Suprapubic skin (tissue), 4 donors: ENCODE data around the gene F2RL3. TPM values are rescaled to one million over a fixed set of nuclear protein-coding genes. Genes with fewer than 3 reads are reported as not detected.
"Not testable (repeated sequence)": the region's sequence is repeated elsewhere in the genome, so short reads cannot be mapped to it uniquely, and the experiment has no call there.

Source experiments
- DNase-seq, 2 donors: peaks; one replicate each; pipeline ENCODE4 v3.0.0-alpha.2; 2019; ENCODE audit warnings: low spot score in 2 of 2
- H3K27ac ChIP-seq: fragments of 200-600 bp; sonication (generic); one replicate; pipeline ENCODE4 v1.5.1; 2019
- H3K27me3 ChIP-seq: fragments of 200-600 bp; sonication (generic); one replicate; pipeline ENCODE4 v1.5.1; 2019
- H3K36me3 ChIP-seq: fragments of 200-600 bp; sonication (generic); one replicate; pipeline ENCODE4 v1.5.1; 2019
- H3K4me1 ChIP-seq: fragments of 200-600 bp; sonication (generic); one replicate; pipeline ENCODE4 v1.5.1; 2019
- H3K4me3 ChIP-seq: fragments of 200-600 bp; sonication (generic); one replicate; pipeline ENCODE4 v1.5.1; 2019; ENCODE audit warnings: mild to moderate bottlenecking
- H3K9me3 ChIP-seq: fragments of 200-600 bp; sonication (generic); one replicate; pipeline ENCODE4 v1.5.1; 2019
- CTCF ChIP-seq, 2 donors: fragments of 200-600 bp in 1 of 2; fragments of 450-650 bp in 1 of 2; sonication (generic) in 1 of 2; IDR thresholded peaks; one replicate each; pipeline ENCODE4 v1.5.1; 2016 to 2019; ENCODE audit warnings: antibody characterized with exemption in 2 of 2, mild to moderate bottlenecking in 1 of 2, moderate library complexity in 1 of 2
- EP300 ChIP-seq: sonication (generic); formaldehyde crosslinking; IDR thresholded peaks from one replicate; pipeline ENCODE4 v1.6.1; 2017; ENCODE audit warnings: antibody characterized with exemption
- POLR2A ChIP-seq, 2 donors: fragments of 450-650 bp; IDR thresholded peaks; one replicate each; pipeline ENCODE4 v1.6.1; 2017; ENCODE audit warnings: antibody characterized with exemption in 2 of 2, mild to moderate bottlenecking in 2 of 2, moderate library complexity in 2 of 2
- POLR2AphosphoS5 ChIP-seq, 3 donors: sonication (generic); formaldehyde crosslinking; IDR thresholded peaks; one replicate each; pipeline ENCODE4 v1.6.1; 2017; ENCODE audit warnings: antibody characterized with exemption in 3 of 3
- WGBS: methylation state at CpG from one replicate; pipeline ENCODE4 v1.1.5; 2018; 5-methylcytosine and 5-hydroxymethylcytosine counted together
- total RNA-seq, 4 donors: library from RNA; depleted of rRNA; stranded (reverse); fragments of >200 nt; gene quantifications; one replicate each; pipeline ENCODE4 v1.1.0, GENCODE V29; 2016

The F2RL3 gene
- total RNA-seq, 4 donors from 2014 or later, result 0.57 to 3.9 (median 1.2) TPM

- peaks cover 6% of the 10 kb centered on the region for H3K9me3 ChIP-seq
- 100% methylated on average over 9 of the region's 10 CpGs for WGBS
- H3K36me3 ChIP-seq, result no peaks in the 10 kb centered on the region
- H3K4me3 ChIP-seq, result no peak overlapping the region
- H3K27ac ChIP-seq, result no peak overlapping the region
- no peak for TF ChIP-seq EP300
- TF ChIP-seq POLR2A (IDR thresholded peaks at IDR 0.05), result no peak
- TF ChIP-seq POLR2AphosphoS5 (IDR thresholded peaks at IDR 0.05), result no peak
- TF ChIP-seq CTCF (IDR thresholded peaks at IDR 0.05), result no peak
- no peaks in the 10 kb centered on the region for H3K4me1 ChIP-seq
- DNase-seq, result no peak
- no peaks in the 10 kb centered on the region for H3K27me3 ChIP-seq
Measured at GRCh38 chr19:16928916-16929315, 40.1 kb downstream of the F2RL3 start.

GRCh38 chr19:16930753-16931152, 42.0 kb downstream of the F2RL3 start:
- 93% methylated on average over 3 of the region's 5 CpGs for WGBS
- H3K27ac ChIP-seq, result no peak overlapping the region
- no peaks in the 10 kb centered on the region for H3K36me3 ChIP-seq
- TF ChIP-seq POLR2A (IDR thresholded peaks at IDR 0.05) (no peak), POLR2AphosphoS5 (IDR thresholded peaks at IDR 0.05) (no peak), EP300 (no peak), CTCF (IDR thresholded peaks at IDR 0.05) (no peak)
- H3K4me3 ChIP-seq, result no peak overlapping the region
- H3K4me1 ChIP-seq, result no peaks in the 10 kb centered on the region
- peaks cover 8% of the 10 kb centered on the region for H3K9me3 ChIP-seq
- DNase-seq, result no peak
- no peaks in the 10 kb centered on the region for H3K27me3 ChIP-seq

GRCh38 chr19:16931306-16931705, 42.5 kb downstream of the F2RL3 start:
- 87% methylated on average over 3 of the region's 4 CpGs for WGBS
- Histone ChIP-seq H3K9me3 (peaks cover 8% of the 10 kb centered on the region), H3K27me3 (no peaks in the 10 kb centered on the region)

GRCh38 chr19:16934489-16934888, 45.7 kb downstream of the F2RL3 start:
- H3K4me3 ChIP-seq, result no peak overlapping the region
- H3K36me3 ChIP-seq, result no peaks in the 10 kb centered on the region
- TF ChIP-seq EP300 (no peak), POLR2AphosphoS5 (IDR thresholded peaks at IDR 0.05) (no peak), CTCF (IDR thresholded peaks at IDR 0.05) (no peak), POLR2A (IDR thresholded peaks at IDR 0.05) (no peak)
- H3K27ac ChIP-seq, result no peak overlapping the region
- peaks cover 8% of the 10 kb centered on the region for H3K9me3 ChIP-seq
- DNase-seq, result no peak
- H3K4me1 ChIP-seq, result no peaks in the 10 kb centered on the region
- WGBS, result 100% methylated on average over 1 of the region's 1 CpG
- no peaks in the 10 kb centered on the region for H3K27me3 ChIP-seq

More at GRCh38 chr19:16931306-16931705, 42.5 kb downstream of the F2RL3 start:
- Histone ChIP-seq H3K36me3 (no peaks in the 10 kb centered on the region), H3K4me1 (no peaks in the 10 kb centered on the region), H3K27ac (no peak overlapping the region), H3K4me3 (no peak overlapping the region)
- no peak for TF ChIP-seq CTCF (IDR thresholded peaks at IDR 0.05)
- no peak for TF ChIP-seq EP300
- TF ChIP-seq POLR2A (IDR thresholded peaks at IDR 0.05), result no peak
- no peak for TF ChIP-seq POLR2AphosphoS5 (IDR thresholded peaks at IDR 0.05)
- no peak for DNase-seq

- Histone ChIP-seq H3K27me3 (no peaks in the 10 kb centered on the region), H3K4me1 (no peaks in the 10 kb centered on the region), H3K27ac (no peak overlapping the region), H3K9me3 (peaks cover 8% of the 10 kb centered on the region), H3K4me3 (no peak overlapping the region), H3K36me3 (no peaks in the 10 kb centered on the region)
- DNase-seq, result no peak
- TF ChIP-seq POLR2AphosphoS5 (IDR thresholded peaks at IDR 0.05), result no peak
- WGBS, result 92% methylated on average over 2 of the region's 2 CpGs
Measured at GRCh38 chr19:16936901-16937300, 48.1 kb downstream of the F2RL3 start.

GRCh38 chr19:16937796-16938195, 49.0 kb downstream of the F2RL3 start:
- not testable (repeated sequence) for H3K27ac ChIP-seq, H3K4me3 ChIP-seq, H3K36me3 ChIP-seq, H3K4me1 ChIP-seq, H3K9me3 ChIP-seq, H3K27me3 ChIP-seq, DNase-seq
- WGBS, result 96% methylated on average over 12 of the region's 12 CpGs
